DMS153 (cell line): ENCODE measurements around the gene MVP.
"Not testable (repeated sequence)": the region's sequence is repeated elsewhere in the genome, so short reads cannot be mapped to it uniquely, and the experiment has no call there.

Source experiments
- DNase-seq: peaks from one replicate; lab custom pipeline; 2025; lab: John Stamatoyannopoulos, UW

Gene MVP

GRCh38 chr16:29875206-29875605, 54.9 kb downstream of the MVP start:
- DNase-seq = no peak

DNA sequence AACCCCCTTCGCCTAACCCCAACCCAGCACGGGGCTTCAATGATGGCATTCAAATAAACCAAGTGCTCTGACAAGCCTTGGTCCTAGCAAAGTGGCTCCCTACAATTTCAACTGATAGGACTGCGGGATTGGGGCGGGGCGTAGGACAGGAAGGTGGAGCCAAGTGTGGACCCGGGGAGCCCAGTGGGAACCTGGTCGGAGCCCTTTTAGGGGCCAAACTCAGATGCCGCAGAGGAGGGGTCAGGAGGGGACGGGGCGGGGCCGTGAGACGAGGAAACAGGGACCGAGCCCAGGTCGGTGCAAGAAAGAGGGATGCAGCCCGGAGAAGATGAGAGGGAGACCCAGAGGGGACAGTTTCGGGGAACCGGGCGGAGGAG, 55.9 kb downstream of the MVP start:
- no peak for DNase-seq

DNA sequence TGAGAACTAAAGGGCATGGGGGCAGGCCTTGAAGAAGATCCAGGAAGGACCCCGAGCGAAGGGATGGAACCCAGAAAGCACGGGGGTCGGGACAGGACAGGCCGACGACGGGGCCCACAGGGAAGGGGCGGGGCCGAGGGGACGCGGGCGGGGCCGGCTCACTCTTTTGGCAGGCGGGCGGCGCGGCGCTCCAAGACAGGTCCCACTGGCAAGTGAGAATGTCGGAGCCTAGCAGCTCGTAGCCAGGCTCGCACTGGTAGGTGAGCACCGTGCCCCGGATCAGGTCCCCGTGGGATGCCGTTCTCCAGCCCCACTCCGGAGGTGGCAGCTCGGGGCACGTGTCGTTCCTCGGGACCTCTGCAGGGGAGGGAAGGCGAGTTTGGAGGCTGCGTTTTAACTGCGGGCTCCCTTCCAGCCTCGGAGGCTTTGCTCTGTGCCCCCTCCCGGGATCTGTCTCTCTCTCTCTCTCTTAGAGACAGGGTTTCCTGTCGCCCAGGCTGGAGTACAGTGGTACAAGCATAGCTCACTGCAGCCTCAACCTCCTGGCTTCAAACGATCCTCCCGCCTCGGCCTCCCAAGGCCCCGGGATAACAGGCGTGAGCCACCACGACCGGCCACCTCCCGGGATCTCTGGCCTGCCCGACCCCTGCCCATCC, 56.5 kb downstream of the MVP start:
- DNase-seq = no peak

DNA sequence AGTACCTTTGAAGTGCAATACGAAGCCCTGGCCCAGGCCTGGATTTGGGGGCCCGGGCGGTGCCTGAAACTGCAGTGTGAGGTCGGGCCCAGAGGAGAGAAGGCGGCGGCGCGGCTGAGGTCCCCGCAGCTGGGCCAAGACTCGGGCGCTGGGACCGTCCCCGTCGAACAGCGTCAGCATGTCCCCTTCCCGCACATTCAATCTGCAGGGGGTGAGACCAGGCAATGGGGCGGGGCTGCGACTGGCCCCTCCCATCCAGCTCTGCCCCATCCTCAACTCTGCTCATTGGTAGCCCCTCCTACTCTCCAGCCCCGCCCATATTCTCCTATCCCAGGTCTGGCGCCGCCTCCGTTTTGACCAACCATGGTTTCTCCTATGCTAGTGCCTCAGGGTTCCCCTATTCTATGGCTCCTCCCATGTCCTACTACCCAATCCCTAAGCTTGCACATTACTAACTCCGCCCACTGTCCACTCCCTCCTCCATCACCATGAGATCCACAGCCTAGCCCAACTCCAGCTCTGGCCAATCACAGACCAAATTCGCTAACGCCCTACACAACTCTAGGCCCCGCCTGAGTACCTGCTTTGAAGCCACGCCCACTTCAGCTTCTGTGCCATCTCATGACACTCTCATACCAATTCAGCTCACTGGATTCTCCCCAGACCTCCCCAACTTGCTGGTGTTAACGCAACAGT, 57.2 kb downstream of the MVP start:
- DNase-seq = no peak

- no peak for DNase-seq
Measured at GRCh38 chr16:29878172-29878571, 57.9 kb downstream of the MVP start.

GRCh38 chr16:29881050-29881449, 60.8 kb downstream of the MVP start:
- DNase-seq = no peak

GRCh38 chr16:29883987-29884386, 63.7 kb downstream of the MVP start:
- no peak for DNase-seq

DNA sequence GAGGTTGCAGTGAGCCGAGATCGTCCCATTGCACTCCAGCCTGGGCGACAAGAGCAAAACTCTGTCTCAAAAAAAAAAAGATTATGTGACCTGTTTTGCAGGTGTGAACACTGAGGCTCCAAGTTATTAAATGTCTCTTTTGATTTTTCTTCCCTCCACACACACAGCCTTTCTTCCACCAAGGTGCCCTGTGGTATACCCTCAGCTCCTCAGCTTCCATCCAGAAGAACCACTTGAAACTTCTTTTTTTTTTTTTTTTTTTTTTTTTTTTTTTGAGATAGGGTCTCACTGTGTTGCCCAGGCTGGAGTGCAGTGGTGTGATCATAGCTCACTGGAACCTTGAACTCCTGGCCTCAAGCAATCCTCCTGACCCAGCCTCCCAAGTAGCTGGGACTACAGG, 69.1 kb downstream of the MVP start:
- not testable (repeated sequence) for DNase-seq

- DNase-seq = no peak
Measured at GRCh38 chr16:29891525-29892457, 71.5 kb downstream of the MVP start.

GRCh38 chr16:29892458-29892813, 72.2 kb downstream of the MVP start:
- no peak for DNase-seq

DNA sequence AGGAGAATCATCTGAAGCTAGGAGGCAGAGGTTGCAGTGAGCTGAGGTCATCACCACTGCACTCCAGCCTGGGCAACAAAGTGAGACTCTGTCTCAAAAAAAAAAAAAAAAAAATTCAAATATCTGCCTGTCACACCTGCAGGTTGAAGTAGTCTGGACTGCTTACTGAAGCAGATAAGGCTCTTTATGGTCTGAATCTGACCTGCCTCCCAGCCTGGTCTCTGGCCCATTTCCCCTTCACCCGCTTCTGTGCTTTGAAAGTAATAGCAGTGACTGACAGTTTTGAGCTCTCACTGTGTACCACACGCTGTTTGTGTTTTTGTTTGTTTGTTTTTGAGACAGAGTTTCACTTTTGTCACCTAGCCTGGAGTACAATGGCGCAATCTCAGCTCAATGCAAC, 73.3 kb downstream of the MVP start:
- no peak for DNase-seq

- DNase-seq = no peak
Measured at GRCh38 chr16:29894352-29894751, 74.1 kb downstream of the MVP start.

- no peak for DNase-seq
Measured at GRCh38 chr16:29896841-29897240, 76.6 kb downstream of the MVP start.

- no peak for DNase-seq
Measured at GRCh38 chr16:29897333-29897732, 77.1 kb downstream of the MVP start.
